CD4-positive, alpha-beta T cell treated with Interleukin-10 for 1 hour (primary cell): Measurements from ENCODE around the gene ACVR1.
"Not testable (repeated sequence)": the region's sequence is repeated elsewhere in the genome, so short reads cannot be mapped to it uniquely, and the experiment has no call there.

ENCODE experiments used
- DNase-seq: peaks from one replicate; pipeline ENCODE4 v3.0.0-alpha.2; 2020

The ACVR1 gene

DNA sequence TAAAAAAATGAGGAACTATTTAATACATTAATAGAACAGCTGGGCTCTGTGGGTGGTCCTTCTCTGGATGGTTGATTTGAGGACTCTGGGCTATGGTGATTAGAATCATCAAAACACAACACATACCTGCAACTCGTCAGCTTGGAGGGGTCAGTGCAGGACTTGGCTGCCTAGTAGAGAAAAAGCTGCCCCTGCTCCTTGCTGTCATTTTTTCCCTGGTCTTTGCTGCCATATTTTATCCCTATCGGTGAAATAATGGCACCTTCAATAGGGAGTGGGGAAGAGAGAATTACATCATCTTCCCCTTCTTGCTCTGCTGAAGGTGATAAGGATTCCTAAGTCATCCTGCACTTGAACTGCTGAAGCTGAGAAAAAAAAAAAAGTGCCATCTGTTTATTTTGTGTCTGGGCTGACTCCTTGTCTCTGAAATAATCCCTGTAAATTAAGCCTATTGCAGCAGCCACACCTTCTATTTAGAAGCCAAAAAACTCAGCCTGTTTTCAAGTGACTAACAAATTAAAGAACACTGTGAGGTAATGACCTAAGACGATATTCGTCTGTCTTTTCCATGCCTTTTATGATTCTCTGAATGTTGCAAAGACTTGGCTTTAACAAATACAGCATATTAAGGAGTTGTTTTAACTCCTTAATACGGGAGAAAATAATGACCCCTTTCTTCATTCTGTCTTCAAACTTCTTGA is 89.3 kb downstream of the ACVR1 start:
- DNase-seq: no peak

DNA sequence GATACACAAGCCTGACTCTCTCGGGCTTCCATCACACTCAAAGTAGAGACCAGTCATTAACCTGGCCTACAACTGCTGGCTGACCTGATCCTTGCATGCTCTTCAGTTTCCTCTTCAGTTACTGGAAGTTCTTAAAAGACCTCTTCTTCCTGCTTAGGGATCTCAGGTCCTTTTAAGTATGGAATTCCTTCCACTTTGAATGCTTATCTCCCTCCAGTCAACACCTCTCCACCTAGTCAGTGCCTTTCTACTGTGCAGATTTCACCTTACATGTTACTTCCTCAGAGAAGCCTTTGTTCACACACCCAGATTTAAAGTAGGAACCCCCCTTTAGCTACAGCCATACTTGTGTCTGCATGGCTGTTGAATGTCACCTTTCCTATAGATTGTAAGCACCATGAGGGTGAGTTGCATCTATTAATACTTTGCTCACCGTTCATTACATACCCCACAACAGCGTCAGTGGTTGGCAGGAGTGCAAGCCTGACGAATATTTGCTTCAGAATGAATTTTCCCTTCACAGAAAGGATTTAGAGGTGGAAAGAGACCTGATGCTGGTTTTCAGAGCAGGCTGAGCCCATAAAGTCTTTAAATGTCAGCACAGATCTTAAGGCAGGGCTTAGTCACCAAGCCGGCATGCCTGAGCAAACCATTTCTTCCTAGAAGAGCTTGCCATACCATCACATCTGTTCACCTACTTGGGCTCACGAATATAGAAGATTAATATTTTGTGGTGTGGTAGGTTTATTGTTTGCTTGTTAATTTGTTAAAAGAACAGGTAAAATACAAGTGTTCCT is 90.1 kb downstream of the ACVR1 start:
- DNase-seq: no peak

DNA sequence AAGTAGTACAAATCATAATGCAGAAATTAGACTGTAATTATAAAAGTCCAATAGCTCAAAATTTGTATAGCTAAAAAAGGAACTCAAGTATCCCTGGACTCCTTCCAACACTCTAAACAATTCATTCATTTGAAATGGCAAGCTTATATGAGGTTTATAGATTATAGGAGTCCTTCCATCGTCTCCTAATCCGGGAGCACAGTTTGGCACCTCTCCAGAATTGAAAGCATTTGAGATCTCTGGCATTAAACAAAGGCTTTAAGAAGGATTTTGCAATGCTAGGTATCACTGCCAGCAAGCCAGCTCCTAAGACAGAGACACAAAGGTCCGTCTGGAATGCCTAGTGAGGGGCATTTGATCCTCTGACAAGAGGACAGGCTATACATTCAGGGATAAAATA is 90.9 kb downstream of the ACVR1 start:
- no peak for DNase-seq

DNA sequence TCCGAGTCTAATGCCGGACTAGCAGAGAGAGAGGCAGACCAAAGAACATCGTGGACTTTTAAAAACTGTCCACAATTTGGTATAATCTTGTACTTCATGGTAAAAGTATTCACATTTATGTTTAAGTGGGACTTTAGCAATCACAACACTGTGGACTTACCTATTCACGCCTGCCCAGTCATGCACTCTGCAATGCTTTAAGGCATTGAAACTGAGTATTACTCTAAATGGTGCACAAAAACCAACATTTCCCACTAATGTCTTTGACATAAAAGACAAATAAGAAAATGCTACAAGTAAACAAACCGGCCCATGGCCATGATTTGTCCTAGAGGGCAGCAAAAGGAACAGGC is 91.3 kb downstream of the ACVR1 start:
- DNase-seq: no peak

DNA sequence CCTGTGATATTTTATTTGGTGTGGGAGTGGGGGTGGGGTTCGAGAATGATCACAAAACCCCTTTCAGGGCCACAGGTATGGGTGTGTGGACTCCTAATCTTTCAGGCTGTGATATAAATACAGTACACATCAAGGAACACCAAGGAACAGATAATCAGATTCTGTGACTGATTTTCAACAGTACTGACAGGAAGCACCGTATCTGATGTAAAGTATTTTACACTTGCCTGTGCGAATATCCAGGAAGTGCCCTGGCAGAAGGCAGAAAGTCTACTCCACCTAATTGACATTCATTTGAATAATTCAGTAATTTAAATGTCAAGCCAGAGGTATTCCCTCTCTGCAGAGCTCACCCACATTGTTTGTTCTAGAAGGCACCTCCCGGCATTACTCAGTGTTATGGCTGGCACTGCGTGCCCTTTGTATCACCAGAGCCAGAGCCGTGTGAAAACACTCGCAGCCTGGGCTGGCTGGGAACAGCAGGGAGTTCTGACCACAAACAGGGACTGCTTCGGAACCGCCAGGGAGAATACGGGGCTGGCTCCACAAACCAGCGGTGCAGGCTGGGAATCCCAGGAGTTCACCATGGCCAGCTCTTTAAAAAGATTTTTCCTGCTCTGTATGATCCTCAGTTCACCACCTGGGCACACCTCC is 91.8 kb downstream of the ACVR1 start:
- DNase-seq: peak; percentile 19

DNA sequence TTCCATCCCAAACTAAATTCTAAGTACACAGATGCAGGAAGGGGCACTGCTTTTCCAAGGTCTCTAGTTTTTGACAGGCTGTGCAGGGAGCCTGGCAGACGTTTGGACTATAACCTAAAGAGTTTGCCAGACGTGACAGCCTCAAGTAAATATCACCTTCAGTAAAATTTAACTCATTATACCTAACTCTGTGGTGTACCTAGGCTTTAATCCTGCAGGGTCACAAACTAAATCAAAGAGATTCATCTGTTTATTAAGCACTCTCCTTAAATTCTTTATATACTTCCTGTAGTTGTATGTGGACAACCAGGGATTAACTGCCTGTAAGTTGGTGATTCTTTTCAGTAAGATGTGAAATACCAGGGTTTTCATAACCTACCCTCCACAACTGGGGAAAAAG is 92.9 kb downstream of the ACVR1 start:
- no peak for DNase-seq

DNA sequence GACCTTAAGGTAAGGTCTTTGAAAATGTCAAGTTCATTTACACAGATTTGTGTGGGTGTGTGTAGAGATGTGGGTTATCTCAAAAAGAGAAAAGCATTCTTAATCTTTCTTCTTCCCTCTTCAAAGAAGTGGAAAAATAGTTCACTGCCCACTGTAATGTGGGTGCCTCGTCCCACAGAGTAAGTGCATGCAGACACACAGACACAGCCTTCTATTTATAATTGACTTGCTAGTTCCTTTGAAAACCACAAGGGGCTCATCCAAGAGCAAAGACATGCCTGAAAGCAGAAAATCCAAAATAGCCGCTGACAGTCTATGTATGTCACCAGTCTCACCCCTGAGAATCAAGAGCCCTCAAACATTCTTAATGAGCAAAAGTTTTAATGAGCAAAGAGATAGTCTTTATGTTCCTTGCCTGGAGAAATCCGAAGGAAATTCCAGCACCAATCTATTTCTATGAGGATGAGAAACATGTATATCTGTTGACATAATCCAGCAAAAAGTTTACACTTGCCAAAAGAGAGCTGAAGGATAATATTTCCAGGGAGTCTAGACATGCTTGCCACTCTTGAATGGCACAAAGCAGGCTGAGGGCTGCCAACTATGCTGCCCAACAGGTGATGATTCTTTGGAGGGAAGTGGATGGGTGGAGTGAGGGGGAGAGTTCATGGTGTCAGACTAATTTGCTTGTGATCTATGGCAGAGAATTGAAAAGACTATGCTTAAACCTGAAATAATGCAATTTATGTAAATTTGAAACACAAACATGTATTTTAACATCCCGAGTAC is 93.9 kb downstream of the ACVR1 start:
- DNase-seq: no peak

DNA sequence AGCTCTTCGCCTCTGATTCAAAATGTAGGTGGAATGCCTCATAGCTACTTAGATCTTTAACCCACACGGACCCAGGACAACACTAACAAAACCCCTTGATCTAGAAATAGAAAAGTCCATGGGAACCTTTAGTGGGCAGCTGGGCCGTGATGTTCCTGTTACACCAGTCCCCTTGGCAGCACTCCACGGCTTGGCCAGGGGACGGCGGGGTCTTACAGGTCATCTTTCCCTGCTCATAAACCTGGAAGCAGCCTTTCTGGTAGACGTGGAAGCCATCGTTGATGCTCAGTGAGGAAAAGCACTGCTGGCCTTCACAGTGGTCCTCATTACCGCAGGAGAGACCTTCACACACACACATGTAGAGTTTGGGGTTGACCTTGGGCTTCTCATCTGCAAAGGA is 95.9 kb downstream of the ACVR1 start:
- DNase-seq: no peak

DNA sequence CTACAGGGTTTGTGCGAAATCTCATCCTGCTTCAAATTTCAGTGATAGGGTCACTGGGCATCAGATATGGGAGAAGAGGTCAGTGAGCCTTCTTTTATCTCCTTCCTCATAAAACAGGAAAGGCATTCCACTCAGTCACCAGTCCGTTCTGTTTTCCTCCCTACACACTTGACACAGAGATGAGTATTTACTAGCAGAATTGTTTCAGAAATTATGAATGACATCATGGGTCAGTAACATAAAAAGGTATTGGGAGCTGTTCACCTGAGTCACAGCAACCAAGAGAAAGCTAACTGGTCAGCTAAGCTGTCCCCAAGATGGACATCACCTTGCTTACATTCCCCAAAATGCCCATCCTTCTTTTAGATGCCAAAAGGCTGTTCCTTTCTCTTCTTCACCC is 96.3 kb downstream of the ACVR1 start:
- no peak for DNase-seq

DNA sequence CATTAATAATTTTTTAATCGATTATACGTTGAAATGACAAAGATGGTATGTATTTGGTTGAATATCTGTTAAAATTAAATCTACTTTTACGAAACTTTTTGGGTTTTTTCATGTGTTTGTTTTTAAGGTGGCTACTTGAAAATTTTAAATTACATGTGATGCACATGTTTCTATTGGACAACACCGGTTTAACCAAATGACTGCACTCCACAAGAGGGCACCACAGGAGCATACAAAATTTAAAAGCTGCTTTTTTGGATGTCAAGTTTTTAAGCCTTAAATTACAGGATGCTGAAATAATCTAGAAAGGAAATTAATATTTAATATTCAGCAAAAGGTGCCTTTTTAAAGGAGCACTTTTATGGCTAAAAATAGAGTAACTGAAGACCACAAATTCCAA is 98.7 kb downstream of the ACVR1 start:
- peak; percentile 55 for DNase-seq

DNA sequence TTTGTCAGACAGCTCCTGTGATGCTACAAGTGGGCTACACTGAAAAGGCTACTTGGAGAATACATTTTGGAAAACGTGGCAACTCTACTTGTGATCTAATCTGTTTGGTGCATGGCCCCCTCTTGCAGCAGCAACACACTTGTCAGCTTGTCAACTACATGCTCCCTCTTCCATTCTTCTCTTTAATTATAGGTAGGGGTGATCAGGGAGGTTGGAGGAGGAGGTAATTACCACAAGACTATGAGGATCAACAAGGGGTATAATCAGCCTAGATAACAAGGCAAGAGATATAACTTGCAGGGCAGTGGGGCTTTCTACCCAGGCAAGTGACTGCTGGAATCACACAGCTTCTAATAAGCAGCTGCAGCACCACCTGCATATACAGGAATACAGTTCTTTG is 104.9 kb downstream of the ACVR1 start:
- DNase-seq: no peak

DNA sequence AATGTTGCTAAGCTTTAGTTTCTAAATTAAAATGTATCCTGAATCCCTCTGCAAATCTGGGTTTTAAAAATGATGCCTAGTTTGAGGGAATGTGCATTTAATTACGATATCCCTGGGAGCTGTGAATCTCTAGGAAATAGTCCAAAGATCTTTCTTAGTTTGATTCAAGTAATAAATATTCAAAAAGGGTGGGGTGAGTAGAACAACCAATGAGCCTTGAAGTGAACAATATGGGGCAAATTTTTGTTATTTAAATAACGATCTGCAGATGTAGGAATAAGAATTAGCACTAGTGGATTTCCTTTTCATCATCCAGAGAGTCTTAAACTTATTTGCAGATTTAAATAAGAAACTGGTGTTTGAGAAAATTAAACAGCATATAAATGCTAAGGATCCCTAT is 106.3 kb downstream of the ACVR1 start:
- no peak for DNase-seq

DNA sequence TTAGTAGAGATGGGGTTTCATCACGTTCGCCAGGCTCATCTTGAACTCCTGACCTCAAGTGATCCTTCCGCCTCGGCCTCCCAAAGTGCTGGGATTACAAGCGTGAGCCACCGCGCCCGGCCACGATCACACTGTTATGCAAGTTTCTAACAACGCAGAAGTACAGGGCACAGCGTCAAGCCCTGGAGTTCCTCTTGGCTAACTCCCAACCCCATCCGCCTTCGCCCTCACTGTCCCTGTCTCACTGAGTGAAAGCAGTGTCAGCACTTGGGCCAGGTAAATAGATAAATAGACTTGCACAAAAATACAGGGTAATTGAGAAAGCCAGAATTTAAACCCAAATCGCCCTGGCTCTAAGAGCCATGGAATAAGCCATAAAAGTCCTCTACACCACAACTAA is 111.7 kb downstream of the ACVR1 start:
- DNase-seq: no peak

DNA sequence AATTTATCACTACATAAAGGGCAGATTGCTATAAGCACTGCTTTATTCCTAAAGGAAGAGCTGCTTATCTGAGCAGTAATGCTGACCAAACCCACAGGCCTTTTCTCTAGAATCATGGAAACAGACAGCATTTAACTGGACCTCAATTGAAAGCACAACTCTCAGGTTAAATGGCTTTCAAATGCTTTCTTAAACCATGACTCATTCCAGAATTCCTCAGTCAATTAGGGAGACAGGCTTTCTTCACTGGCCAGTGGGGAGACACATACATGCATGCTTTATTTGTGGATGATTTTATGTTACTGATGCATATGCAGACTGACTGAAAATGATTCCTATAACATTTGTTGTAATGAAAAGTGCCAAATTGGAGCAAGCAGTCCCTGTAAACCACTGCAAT is 114.6 kb downstream of the ACVR1 start:
- no peak for DNase-seq

DNA sequence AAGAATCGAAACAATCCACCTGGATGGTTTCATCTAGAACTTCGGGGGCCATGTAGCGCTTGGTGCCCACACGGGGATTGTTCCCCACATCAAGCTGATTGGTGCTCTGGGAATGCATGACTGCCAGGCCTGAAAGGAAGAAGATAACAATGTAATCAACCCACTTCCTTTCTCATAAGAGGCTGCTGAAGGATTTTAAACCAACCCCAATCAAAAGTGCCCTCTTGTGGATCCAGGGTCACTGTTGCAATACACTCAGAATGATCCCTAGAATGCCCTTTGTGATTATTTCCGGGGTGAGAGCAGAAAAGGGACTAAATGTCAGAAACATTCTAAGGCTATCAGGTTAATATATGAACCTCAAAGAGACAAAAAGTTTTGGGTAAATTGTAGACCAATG is 115.2 kb downstream of the ACVR1 start:
- DNase-seq: no peak

DNA sequence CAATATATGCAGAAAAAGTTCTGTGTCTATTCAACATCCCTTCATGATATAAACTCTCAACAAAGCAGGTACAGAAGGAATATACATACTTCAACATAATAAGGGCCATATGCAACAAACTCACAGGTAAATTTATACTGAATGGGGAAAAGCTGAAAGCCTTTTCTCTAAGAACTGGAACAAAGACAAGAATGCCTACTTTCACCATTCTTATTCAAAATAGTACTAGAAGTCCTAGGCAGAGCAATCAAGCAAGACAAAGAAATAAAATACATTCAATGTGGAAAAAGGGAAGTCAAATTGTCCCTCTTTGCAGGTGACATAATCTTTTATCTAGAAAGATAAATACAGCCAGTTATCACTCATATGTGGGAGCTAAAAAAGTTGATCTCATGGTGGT is 116.3 kb downstream of the ACVR1 start:
- no peak for DNase-seq

DNA sequence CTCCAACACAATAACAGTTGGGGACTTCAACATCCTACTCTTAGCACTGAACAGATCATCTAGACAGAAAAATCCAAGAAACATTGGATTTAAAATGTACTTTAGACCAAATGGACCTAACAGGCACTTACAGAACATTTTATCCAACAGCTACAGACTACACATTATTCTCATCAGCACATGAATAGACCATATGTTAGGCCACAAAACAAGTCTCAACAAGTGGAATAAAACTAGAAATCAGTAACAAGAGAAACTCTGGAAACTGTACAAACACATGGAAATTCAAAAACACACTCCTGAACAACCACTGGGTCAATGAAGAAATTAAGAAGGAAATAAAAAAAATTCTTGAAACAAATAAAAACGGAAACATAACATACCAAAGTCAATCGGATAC is 117.5 kb downstream of the ACVR1 start:
- no peak for DNase-seq

DNA sequence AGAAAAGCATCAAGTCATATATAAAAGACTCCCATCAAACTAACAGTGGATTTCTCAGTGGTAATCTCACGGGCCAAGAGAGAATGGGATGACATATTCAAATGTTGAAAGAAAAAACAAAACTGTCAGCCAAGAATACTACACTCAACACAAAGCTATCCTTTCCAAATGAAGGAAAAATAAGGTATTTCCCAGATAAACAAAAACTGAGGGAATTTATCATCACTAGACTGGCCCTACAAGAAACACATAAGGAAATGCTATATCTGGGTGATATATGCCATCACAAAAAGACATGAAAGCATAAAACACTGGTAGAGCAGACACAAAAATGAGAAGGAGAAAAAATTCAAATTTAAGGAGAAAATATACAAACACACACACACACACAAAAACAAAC is 118.6 kb downstream of the ACVR1 start:
- no peak for DNase-seq

DNA sequence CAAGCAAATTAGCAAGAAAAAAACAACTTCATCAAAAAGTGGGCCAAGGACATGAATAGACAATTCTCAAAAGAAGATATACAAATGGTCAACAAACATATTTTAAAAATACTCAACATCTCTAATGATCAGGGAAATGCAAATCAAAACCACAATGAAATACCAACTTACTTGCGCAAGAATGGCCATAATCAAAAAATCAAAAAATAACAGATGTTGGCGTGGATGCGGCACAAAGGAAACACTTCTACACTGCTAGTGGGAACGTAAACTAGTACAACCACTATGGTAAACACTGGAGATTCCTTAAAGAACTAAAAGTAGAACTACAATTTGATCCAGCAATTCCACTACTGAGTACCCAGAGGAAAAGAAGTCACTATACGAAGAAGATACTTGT is 119.7 kb downstream of the ACVR1 start:
- DNase-seq: not testable (repeated sequence)

DNA sequence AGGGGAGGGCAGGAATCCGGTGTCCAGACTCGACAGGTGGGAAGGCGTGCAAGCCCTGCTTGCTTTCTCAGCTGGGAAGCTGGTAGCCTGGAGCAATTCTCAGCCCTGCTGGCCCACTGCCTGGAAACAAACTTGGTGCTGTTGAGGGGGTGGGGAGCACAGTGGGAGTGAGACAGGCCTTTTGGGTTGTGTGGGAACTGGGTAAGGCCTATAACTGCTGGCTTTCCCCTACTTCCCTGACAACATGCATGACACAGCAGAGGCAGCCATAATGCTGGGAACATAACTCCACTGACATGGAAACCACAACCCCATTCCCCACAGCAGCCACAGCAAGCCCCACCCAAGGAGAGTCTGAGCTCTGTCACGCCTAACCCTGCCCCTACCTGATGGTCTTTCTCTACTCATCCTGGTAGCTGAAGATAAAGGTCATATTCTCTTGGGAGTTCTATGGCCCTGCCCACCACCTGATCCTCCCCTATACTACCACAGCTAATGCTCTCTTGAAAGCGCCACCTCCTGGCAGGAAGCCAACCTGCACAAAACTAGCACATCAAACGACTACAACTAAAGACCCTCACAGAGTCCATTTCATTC is 124.6 kb downstream of the ACVR1 start:
- DNase-seq: peak; percentile 14

DNA sequence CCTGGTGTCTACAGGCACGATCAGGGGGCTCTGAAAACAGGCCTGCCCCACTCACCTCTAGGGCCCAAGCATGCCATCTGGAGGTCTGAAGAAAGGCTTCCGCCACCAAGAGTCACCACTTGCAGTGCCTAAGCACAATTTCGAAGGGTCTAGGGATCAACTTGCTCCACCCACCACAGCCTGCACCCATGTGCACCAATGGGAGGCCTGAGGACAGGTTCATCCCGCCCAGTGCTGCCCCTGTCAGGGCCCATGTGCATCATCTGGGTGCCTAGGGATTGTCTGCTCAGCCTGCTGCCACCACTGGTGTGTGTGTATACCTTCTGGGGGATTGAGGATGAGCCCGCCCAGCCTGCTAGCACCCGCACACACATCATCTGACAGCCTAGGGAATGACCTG is 126.4 kb downstream of the ACVR1 start:
- DNase-seq: no peak

DNA sequence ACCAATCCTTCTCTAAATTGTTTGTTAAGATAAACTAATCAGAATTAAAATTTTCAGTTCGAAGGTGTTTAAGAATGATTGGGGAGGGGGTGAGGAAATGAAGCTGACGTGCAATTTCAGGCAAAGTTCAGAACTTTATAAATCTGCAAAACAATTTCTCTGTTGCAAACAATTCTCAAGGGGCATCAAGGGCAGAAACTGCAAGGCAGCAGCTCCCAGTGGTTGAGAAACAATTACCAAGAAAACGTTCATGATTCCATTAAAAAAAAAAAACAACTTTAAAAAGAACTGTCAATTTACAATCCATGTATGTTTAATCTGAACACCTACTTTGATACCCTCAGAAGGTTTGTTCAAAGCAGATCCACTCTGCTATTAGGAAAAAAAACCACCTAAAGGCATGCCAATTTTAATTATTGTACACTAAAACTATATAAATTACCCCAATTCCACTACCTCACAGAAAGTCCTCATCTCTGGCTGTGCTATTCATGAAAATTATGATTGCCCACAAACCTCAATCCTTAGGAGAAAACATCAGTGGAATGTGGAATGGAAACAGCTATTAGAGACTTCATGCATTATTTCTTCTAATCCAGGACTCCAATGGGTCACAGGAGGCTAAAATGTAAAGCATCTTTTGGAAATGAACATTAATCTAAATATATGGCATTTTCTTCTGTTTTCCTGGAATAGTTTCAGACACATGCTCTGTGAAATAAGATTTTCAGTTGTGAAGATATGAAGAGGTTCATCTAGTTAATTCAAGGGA is 127.6 kb downstream of the ACVR1 start:
- no peak for DNase-seq
